ENCODE data around the gene TBX19. TPM values are rescaled to one million over a fixed set of nuclear protein-coding genes. Genes with fewer than 3 reads are reported as not detected.

Gene TBX19
- total and polyA plus RNA-seq, 2 of the 8 experiments (the other 6 are each of a cell fraction or from before 2014, with no cell fraction given), result 1.0 to 1.8 TPM

DNA sequence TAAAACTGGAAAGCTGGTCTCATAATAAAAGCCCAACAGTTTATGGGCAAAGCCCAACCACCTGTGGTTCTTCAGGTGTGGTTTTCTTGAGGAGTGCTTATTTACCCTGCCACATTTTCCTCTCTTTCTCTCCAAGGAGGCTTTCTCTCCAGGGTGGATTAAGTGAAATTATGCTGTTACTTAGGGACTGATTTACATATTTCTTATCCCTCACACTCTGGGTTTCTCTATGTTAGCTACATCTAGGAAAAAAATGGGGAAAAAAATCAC lies 4.8 kb downstream of the TBX19 start:
- peaks cover 0 to 9% (median 0%) of the 10 kb centered on the region in 4 experiments; a peak in 3 of 7 replicates for H3K4me1 ChIP-seq (replicated peaks in 1 of 4; ENCODE audit: control insufficient read depth in 3 of 4, insufficient read depth in 4 of 4, low read length in 3 of 4)
- ChIA-PET POLR2A (ENCODE audit: partially characterized antibody) (no interaction called here), CTCF (ENCODE audit: partially characterized antibody) (interaction anchor here (1.5 kb wide), 1 partner anchor 52 kb away, joined by 5 read pairs; no protein-coding TSS in a partner anchor)
- H4K20me1 ChIP-seq (replicated peaks in 1 of 2; ENCODE audit: control insufficient read depth in 1 of 2, insufficient read depth in 2 of 2, low read length in 2 of 2), result no peaks in the 10 kb centered on the region
- H3K27me3 ChIP-seq (replicated peaks in 1 of 4; ENCODE audit: control insufficient read depth in 3 of 4, extremely low read depth in 1 of 4, insufficient read depth in 3 of 4, low read length in 3 of 4), result no peaks in the 10 kb centered on the region
- peak overlapping the region; percentile 14 to 30; a peak in 2 of 4 replicates for H3K4me2 ChIP-seq (ENCODE audit: insufficient read depth in 1 of 2, low read depth in 2 of 2, low read length in 2 of 2)
- no peak overlapping the region for H2BK5ac ChIP-seq (ENCODE audit: low read depth, low read length)
- no peak overlapping the region for H3K4me3 ChIP-seq (ENCODE audit: extremely low read depth in 1 of 4, insufficient read depth in 2 of 4, low read depth in 3 of 4, low read length in 4 of 4)
- no peak overlapping the region for H3K18ac ChIP-seq (ENCODE audit: extremely low read depth, low read length)
- H2BK20ac ChIP-seq (ENCODE audit: low read length), result no peak overlapping the region
- H3K9ac ChIP-seq (replicated peaks in 1 of 4; ENCODE audit: extremely low read depth in 1 of 4, low read depth in 3 of 4, low read length in 3 of 4), result peak overlapping the region in 1 of 4 experiments; percentile 1; a peak in 1 of 7 replicates
- H3K23me2 ChIP-seq (ENCODE audit: low read depth, low read length), result no peaks in the 10 kb centered on the region
- no peak overlapping the region for H2AK5ac ChIP-seq (ENCODE audit: low read depth, low read length)
- H3K56ac ChIP-seq (replicated peaks; ENCODE audit: insufficient read length, low read depth, low read length), result no peak overlapping the region
- H2BK120ac ChIP-seq (replicated peaks; ENCODE audit: low read depth, low read length), result no peak overlapping the region
- no peak overlapping the region for H2BK12ac ChIP-seq (ENCODE audit: low read depth, low read length)
- DNase-seq (ENCODE audit: low read depth in 1 of 2, low spot score in 2 of 2) (no peak), FAIRE-seq (no peak)
- no peak overlapping the region for H3K14ac ChIP-seq (ENCODE audit: insufficient read length)
- H2BK15ac ChIP-seq (ENCODE audit: low read length), result no peak overlapping the region
- H3K79me2 ChIP-seq (ENCODE audit: control insufficient read depth in 1 of 2, insufficient read depth in 2 of 2, low read length in 2 of 2), result no peaks in the 10 kb centered on the region
- no peak overlapping the region for H2AFZ ChIP-seq (ENCODE audit: low read length)
- no peaks in the 10 kb centered on the region for H3K36me3 ChIP-seq (ENCODE audit: control insufficient read depth in 2 of 4, insufficient read depth in 4 of 4, low read length in 3 of 4)
- H3K27ac ChIP-seq (ENCODE audit: low read depth, low read length), result no peak overlapping the region
- H3K9me3 ChIP-seq (ENCODE audit: insufficient read depth in 2 of 2, low read depth in 1 of 2, low read length in 1 of 2), result no peaks in the 10 kb centered on the region
- no peak overlapping the region for H3K4ac ChIP-seq (replicated peaks; ENCODE audit: insufficient read length, low read depth, low read length)
- no peaks in the 10 kb centered on the region for H3K79me1 ChIP-seq (ENCODE audit: low read depth, low read length)
- no peak overlapping the region for H4K91ac ChIP-seq (replicated peaks; ENCODE audit: insufficient read length, low read length)
- H4K8ac ChIP-seq (ENCODE audit: extremely low read depth, insufficient read depth, low read length), result no peak overlapping the region
- H3K23ac ChIP-seq (ENCODE audit: insufficient read length), result no peak overlapping the region
- no peak overlapping the region for H4K5ac ChIP-seq (ENCODE audit: insufficient read length, low read depth, low read length)
- TF ChIP-seq BRCA1 (IDR thresholded peaks at IDR 0.05; ENCODE audit: low read depth, low read length), result no peak
- TF ChIP-seq NRF1 (IDR thresholded peaks at IDR 0.05; ENCODE audit: low read depth, low read length), result no peak
- no peak for TF ChIP-seq RBBP5 (IDR thresholded peaks at IDR 0.05; ENCODE audit: borderline replicate concordance, low read depth, low read length)
- no peak for TF ChIP-seq JUND (IDR thresholded peaks at IDR 0.05; ENCODE audit: low read length)
- no peak for TF ChIP-seq EP300 (IDR thresholded peaks at IDR 0.05; ENCODE audit: borderline replicate concordance in 1 of 2, low read depth in 2 of 2, low read length in 2 of 2)
- no peak for TF ChIP-seq SP1 (IDR thresholded peaks at IDR 0.05; ENCODE audit: low read depth, low read length)
- no peak for TF ChIP-seq CHD1 (IDR thresholded peaks at IDR 0.05; ENCODE audit: low read depth, low read length)
- TF ChIP-seq TCF12 (IDR thresholded peaks at IDR 0.05; ENCODE audit: low read depth, low read length), result no peak
- TF ChIP-seq RXRA (IDR thresholded peaks at IDR 0.05; ENCODE audit: insufficient read depth, low read depth, low read length), result no peak
- no peak for TF ChIP-seq SP4 (IDR thresholded peaks at IDR 0.05; ENCODE audit: low read length)
- no peak for TF ChIP-seq TBP (IDR thresholded peaks at IDR 0.05; ENCODE audit: low read depth, low read length)
- no peak for TF ChIP-seq CREB1 (IDR thresholded peaks at IDR 0.05)
- TF ChIP-seq GTF2F1 (IDR thresholded peaks at IDR 0.05; ENCODE audit: borderline replicate concordance, low read depth, low read length), result no peak
- TF ChIP-seq, protein P1, sequence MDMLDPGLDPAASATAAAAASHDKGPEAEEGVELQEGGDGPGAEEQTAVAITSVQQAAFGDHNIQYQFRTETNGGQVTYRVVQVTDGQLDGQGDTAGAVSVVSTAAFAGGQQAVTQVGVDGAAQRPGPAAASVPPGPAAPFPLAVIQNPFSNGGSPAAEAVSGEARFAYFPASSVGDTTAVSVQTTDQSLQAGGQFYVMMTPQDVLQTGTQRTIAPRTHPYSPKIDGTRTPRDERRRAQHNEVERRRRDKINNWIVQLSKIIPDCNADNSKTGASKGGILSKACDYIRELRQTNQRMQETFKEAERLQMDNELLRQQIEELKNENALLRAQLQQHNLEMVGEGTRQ (IDR thresholded peaks at IDR 0.05; ENCODE audit: low read length), result no peak
- no peak for TF ChIP-seq POLR2AphosphoS5 (IDR thresholded peaks at IDR 0.05; ENCODE audit: low read depth, low read length)
- no peak for TF ChIP-seq CEBPB (IDR thresholded peaks at IDR 0.05; ENCODE audit: low read depth, low read length)
- no peak for TF ChIP-seq HDAC2 (IDR thresholded peaks at IDR 0.05; ENCODE audit: borderline replicate concordance in 1 of 2, low read depth in 2 of 2, low read length in 2 of 2)

Data from H1 (cell line).